Jurkat, Clone E6-1 (cell line): Measurements from ENCODE around the gene CUBN.

Experiments
- DNase-seq: peaks from one replicate; pipeline ENCODE4 v3.0.0-alpha.2; 2011; ENCODE audit warnings: low read depth, low spot score
- H3K4me3 ChIP-seq: 2 replicates; pipeline ENCODE4 v1.5.1; 2011; ENCODE audit warnings: mild to moderate bottlenecking, low read length, control low read depth, moderate library complexity

Gene CUBN

GRCh38 chr10:16822726-16823360 is 306.8 kb downstream of the CUBN start:
- no peak for DNase-seq

GRCh38 chr10:16822027-16822426 is 307.6 kb downstream of the CUBN start:
- H3K4me3 ChIP-seq, result no peak overlapping the region
- no peak for DNase-seq

More at GRCh38 chr10:16822726-16823360, 306.8 kb downstream of the CUBN start:
- no peak overlapping the region for H3K4me3 ChIP-seq

GRCh38 chr10:16820421-16820820 is 309.2 kb downstream of the CUBN start:
- DNase-seq, result no peak
- H3K4me3 ChIP-seq, result no peak overlapping the region

GRCh38 chr10:16820018-16820417 is 309.6 kb downstream of the CUBN start:
- H3K4me3 ChIP-seq, result no peak overlapping the region
- no peak for DNase-seq

- no peak overlapping the region for H3K4me3 ChIP-seq
- DNase-seq, result no peak
Observed at GRCh38 chr10:16819436-16819835, 310.2 kb downstream of the CUBN start.

- H3K4me3 ChIP-seq, result no peak overlapping the region
- DNase-seq, result no peak
Observed at GRCh38 chr10:16819026-16819425, 310.6 kb downstream of the CUBN start.

- H3K4me3 ChIP-seq, result peak within 1 kb of the TSS; percentile 88
- peak; percentile 99 for DNase-seq
Observed at GRCh38 chr10:16817125-16818019, 312.2 kb downstream of the CUBN start, which contains the start of gene RSU1. Gene RSU1, minus strand, starts transcription at chr10:16817424. Its CDS starts 343 bp downstream, at chr10:16817081.

- peak overlapping the region; percentile 88 for H3K4me3 ChIP-seq
- DNase-seq, result no peak
Observed at GRCh38 chr10:16816830-16817124, 312.8 kb downstream of the CUBN start.

- H3K4me3 ChIP-seq, result peak overlapping the region; percentile 88
- DNase-seq, result no peak
Observed at GRCh38 chr10:16816171-16816570, 313.4 kb downstream of the CUBN start.

GRCh38 chr10:16814012-16814411 is 315.6 kb downstream of the CUBN start:
- H3K4me3 ChIP-seq, result no peak overlapping the region
- no peak for DNase-seq

GRCh38 chr10:16812676-16813075 is 316.9 kb downstream of the CUBN start:
- H3K4me3 ChIP-seq, result no peak overlapping the region
- DNase-seq, result no peak

GRCh38 chr10:16811765-16812164 is 317.8 kb downstream of the CUBN start:
- no peak for DNase-seq
- no peak overlapping the region for H3K4me3 ChIP-seq

- no peak overlapping the region for H3K4me3 ChIP-seq
- DNase-seq, result no peak
Observed at GRCh38 chr10:16811292-16811691, 318.3 kb downstream of the CUBN start.

- H3K4me3 ChIP-seq, result no peak overlapping the region
- no peak for DNase-seq
Observed at GRCh38 chr10:16809074-16809718, 320.4 kb downstream of the CUBN start.

- no peak for DNase-seq
- no peak overlapping the region for H3K4me3 ChIP-seq
Observed at GRCh38 chr10:16804123-16804522, 325.5 kb downstream of the CUBN start.

- no peak for DNase-seq
- no peak overlapping the region for H3K4me3 ChIP-seq
Observed at GRCh38 chr10:16803464-16803863, 326.1 kb downstream of the CUBN start.

- no peak overlapping the region for H3K4me3 ChIP-seq
- no peak for DNase-seq
Observed at GRCh38 chr10:16799621-16800020, 330.0 kb downstream of the CUBN start.

GRCh38 chr10:16798571-16798970 is 331.0 kb downstream of the CUBN start:
- no peak for DNase-seq
- no peak overlapping the region for H3K4me3 ChIP-seq

GRCh38 chr10:16795410-16796073 is 334.1 kb downstream of the CUBN start:
- H3K4me3 ChIP-seq, result no peak overlapping the region
- DNase-seq, result no peak

GRCh38 chr10:16794005-16794404 is 335.6 kb downstream of the CUBN start:
- DNase-seq, result no peak

More at GRCh38 chr10:16794005-16794404, 335.6 kb downstream of the CUBN start:
- no peak overlapping the region for H3K4me3 ChIP-seq
